HG02763 (cell line): ENCODE results near the gene CX3CL1.

Source experiments
- ATAC-seq: cut with Tn5 transposase; IDR thresholded peaks from one replicate; pipeline ENCODE4 v1.9.1; 2021; ENCODE audit warnings: mild to moderate bottlenecking, moderate library complexity; ENCODE audit not compliant: unreplicated experiment

CX3CL1 gene

DNA sequence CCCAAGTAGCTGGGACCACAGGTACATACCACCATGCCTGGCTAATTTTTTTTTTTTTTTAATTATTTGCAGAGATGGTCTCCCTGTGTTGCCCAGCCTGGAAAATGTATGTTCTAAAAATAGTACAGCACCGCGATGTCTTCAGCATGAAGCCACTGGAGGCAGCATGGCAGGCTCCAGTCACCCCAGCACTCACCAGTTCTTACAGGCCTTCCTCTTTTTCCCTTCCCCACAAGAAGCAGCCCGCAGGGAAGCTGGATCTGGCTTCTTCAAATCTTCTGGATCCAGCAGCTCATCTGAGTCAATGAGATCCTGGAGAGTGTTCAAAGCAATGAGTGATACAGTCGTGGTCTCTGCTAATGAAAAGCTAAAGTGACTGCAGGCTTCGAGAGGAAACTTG is 58.7 kb downstream of the CX3CL1 start:
- ATAC-seq = no peak

DNA sequence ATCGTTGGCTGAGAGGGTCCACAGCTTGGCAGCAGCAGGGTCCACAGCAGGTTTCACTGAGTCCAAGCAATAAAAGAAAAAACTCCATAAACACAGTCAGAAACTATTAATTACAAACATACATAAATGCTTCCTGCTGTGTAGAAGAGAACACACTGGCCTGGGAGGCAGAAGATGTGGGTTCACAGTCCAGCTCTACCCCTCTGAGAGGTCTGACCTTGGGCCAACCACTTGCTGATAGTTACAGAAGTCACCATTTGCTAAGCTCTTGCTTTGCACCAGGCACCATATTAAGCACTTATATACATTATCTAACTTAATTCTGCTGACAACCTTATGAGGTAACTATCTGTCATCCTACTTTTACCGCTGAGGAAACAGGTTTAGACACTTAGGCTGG is 60.2 kb downstream of the CX3CL1 start:
- ATAC-seq = no peak

- no peak for ATAC-seq
These were observed 60.7 kb downstream of the CX3CL1 start for GRCh38 chr16:57432989-57433388.

DNA sequence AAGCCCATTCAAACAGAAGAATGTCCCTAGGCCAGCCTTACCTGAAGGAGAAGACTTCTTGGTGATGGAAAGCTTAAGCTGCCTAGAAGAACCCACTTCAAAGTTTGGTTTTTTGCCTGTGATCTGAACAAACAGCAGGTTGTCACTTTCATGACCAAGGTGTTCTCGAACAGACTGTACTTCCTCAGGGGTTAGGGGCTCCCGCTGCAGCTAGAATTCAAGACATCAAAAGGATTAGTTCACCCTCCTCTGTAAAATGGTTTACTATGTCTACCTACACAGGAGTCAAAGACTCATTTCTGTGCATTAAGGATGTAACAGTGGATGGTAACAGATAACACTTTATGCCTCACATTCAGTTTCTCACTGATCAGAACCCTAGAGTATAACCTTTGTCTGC is 61.7 kb downstream of the CX3CL1 start:
- no peak for ATAC-seq
